NCI-H2196 (cell line): ENCODE results near the gene AFTPH.

Experiments
- DNase-seq: peaks from one replicate; lab custom pipeline; 2025; ENCODE audit not compliant: unreplicated experiment; lab: John Stamatoyannopoulos, UW

The AFTPH gene

GRCh38 chr2:64629875-64630274, 105.7 kb downstream of the AFTPH start:
- no peak for DNase-seq

- DNase-seq = no peak
Measured at GRCh38 chr2:64630752-64631151, 106.6 kb downstream of the AFTPH start.

- no peak for DNase-seq
Measured at GRCh38 chr2:64631771-64632170, 107.6 kb downstream of the AFTPH start.

- DNase-seq = no peak
Measured at GRCh38 chr2:64632835-64633819, 109.0 kb downstream of the AFTPH start.

- no peak for DNase-seq
Measured at GRCh38 chr2:64634345-64635267, 110.5 kb downstream of the AFTPH start.

GRCh38 chr2:64635976-64636911, 112.1 kb downstream of the AFTPH start:
- DNase-seq = no peak

GRCh38 chr2:64637000-64637635, 113.0 kb downstream of the AFTPH start:
- DNase-seq = no peak

GRCh38 chr2:64637931-64638330, 113.8 kb downstream of the AFTPH start:
- no peak for DNase-seq

GRCh38 chr2:64638502-64639120, 114.5 kb downstream of the AFTPH start:
- DNase-seq = no peak

- DNase-seq = no peak
Measured at GRCh38 chr2:64639691-64640090, 115.6 kb downstream of the AFTPH start.

- no peak for DNase-seq
Measured at GRCh38 chr2:64640153-64641044, 116.3 kb downstream of the AFTPH start.

- DNase-seq = no peak
Measured at GRCh38 chr2:64641599-64641998, 117.5 kb downstream of the AFTPH start.
